Right lobe of liver (tissue), 4 donors: Measurements from ENCODE around the gene GPATCH3.

ENCODE experiments used
- CTCF ChIP-seq, 4 donors: fragments of 200-600 bp in 3 of 4; fragments of 450-650 bp in 1 of 4; IDR thresholded peaks; one replicate each; pipeline versions ENCODE4 v1.5.1 to v1.8.0; 2016 to 2022; ENCODE audit warnings: antibody characterized with exemption in 4 of 4, mild to moderate bottlenecking in 2 of 4
- POLR2A ChIP-seq: fragments of 450-650 bp; IDR thresholded peaks from one replicate; pipeline ENCODE4 v1.6.1; 2017; ENCODE audit warnings: antibody characterized with exemption, mild to moderate bottlenecking
- donor health status: DM: no; HTN: no; CAD: no.
- donor health status: DM: no; HTN: no; CAD: no.
- donor health status: DM: no; HTN: yes; CAD: no.

GRCh38 chr1:26945728-26946127, 45.5 kb upstream of the GPATCH3 start:
- TF ChIP-seq CTCF (IDR thresholded peaks at IDR 0.05) (no peak), POLR2A (no peak)
